ENCODE measurements around the gene DNAH3.
"Not testable (repeated sequence)": the region's sequence is repeated elsewhere in the genome, so short reads cannot be mapped to it uniquely, and the experiment has no call there.

Gene DNAH3, protein sequence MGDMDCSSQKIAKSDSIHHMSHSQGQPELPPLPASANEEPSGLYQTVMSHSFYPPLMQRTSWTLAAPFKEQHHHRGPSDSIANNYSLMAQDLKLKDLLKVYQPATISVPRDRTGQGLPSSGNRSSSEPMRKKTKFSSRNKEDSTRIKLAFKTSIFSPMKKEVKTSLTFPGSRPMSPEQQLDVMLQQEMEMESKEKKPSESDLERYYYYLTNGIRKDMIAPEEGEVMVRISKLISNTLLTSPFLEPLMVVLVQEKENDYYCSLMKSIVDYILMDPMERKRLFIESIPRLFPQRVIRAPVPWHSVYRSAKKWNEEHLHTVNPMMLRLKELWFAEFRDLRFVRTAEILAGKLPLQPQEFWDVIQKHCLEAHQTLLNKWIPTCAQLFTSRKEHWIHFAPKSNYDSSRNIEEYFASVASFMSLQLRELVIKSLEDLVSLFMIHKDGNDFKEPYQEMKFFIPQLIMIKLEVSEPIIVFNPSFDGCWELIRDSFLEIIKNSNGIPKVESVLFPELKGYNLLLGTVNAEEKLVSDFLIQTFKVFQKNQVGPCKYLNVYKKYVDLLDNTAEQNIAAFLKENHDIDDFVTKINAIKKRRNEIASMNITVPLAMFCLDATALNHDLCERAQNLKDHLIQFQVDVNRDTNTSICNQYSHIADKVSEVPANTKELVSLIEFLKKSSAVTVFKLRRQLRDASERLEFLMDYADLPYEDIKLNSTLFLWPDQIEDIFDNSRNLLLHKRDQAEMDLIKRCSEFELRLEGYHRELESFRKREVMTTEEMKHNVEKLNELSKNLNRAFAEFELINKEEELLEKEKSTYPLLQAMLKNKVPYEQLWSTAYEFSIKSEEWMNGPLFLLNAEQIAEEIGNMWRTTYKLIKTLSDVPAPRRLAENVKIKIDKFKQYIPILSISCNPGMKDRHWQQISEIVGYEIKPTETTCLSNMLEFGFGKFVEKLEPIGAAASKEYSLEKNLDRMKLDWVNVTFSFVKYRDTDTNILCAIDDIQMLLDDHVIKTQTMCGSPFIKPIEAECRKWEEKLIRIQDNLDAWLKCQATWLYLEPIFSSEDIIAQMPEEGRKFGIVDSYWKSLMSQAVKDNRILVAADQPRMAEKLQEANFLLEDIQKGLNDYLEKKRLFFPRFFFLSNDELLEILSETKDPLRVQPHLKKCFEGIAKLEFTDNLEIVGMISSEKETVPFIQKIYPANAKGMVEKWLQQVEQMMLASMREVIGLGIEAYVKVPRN (N-terminal part only)

GRCh38 chr16:21150375-21151001, at the start of gene DNAH3:
Gene DNAH3 (minus strand): TSS chr16:21150846. CDS start chr16:21150319, 527 bp downstream.
- DNase-seq: no peak

DNA sequence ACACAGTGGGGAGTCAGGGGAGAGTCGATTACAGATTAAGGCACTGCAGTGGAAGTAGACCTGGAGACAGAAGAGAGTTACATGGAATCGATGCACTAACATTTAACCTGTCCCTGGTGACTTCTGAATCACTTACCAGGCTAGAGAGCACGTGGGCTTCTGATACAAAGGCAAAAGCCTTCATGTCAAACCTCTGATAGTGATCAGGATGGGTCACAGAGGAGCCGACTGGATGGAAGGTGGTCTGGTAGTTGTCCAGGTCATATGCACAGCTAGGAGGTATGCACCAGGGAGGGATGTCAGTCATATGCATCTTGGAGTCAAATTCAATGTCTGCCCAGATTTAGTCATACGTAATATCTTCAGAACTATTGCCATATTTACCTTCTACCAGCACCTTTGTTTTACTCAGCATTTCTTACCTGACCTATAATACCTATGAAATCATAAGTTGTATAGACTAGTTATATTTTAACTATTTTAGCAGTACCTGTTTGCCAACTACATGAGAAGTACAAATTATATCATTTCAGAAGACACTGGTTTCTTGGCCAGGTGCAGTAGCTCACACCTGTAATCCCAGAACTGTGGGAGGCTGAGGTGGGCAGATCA, 49.1 kb upstream of the DNAH3 start:
- DNase-seq: no peak

DNA sequence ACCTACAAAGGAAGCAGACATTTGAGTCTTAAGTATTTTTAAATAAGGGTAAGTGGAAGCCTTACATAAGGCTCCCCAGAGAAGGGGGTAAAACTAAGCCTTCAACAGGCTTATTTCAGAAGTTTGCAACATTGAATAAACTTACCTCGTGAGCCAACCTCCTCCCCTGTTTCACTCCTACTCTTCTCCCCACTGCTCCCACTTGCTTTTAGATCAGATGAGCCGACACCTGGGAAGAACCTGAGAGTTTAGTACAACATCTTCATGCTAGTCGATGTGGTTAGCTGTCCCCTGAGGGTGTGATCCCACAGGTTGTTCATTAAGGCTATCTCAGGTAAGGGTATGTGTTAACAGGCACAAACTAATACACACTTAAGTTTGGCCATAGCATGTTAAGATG, 47.0 kb upstream of the DNAH3 start:
- no peak for DNase-seq

DNA sequence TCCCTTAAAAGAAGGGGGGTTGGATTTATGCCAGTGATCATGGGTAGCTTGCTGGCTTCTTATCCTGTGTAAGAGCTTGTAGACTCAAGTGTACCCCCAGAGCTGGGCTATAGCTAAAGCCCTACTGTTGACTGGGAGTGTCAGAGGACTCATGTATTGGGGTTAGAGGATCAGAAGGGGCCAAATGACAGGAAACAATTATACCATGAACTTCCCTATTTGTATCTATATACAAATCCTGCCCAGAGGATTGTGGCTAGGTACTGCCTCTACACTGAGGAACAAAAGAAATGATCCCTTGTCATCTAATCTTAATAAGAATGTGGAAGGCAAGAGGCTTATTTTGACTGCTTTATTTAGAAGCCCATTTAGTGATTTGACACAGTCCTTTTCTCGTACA, 46.5 kb upstream of the DNAH3 start:
- no peak for DNase-seq

GRCh38 chr16:21195330-21195729, 44.7 kb upstream of the DNAH3 start:
- DNase-seq: not testable (repeated sequence)

DNA sequence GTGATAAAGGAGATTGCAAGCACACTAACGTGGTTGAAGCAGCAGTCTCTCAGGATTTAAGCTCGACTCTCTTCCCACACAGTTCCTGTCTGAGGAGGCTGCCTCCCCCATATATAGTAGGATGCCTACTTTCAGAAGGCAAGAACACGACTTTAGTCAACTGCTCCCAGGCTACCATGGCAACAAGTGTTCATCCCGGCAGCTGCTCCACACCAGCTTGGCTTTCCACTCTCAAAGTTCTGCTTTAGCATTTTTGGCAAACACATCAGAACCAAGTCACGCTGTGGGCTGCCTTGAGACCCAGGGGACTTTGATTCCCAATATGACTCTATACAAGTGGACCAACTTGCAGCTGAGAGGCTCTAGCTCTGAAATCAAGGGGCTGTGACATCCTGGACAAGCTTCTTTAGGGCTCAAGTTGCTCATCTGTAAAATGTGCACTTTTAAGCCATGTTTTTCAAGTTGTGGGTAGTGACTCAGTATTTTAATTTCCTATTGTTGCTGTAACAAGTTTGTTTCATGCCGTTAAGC, 44.2 kb upstream of the DNAH3 start:
- DNase-seq: no peak

- DNase-seq: no peak
Observed at GRCh38 chr16:21192991-21193390, 42.3 kb upstream of the DNAH3 start.

DNA sequence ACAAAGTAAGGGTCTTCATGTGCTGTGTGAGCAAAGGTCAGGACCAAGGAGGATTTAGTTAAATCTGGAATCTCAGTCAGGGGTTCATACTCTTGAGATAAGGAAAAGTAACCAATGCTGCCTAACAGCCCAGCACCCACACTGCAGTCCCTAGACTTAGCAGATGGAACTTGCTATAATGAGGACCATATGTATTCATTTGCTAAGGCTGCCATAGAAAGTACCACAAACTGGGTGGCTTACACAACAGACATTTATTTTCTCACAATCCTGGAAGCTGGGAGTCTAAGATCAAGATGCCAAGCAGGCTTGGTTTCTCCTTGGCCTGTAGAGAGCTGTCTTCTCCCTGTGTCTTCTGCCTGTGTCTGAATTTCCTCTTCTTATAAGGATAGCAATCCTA, 40.0 kb upstream of the DNAH3 start:
- DNase-seq: no peak

- no peak for DNase-seq
Observed at GRCh38 chr16:21190013-21190412, 39.4 kb upstream of the DNAH3 start.

DNA sequence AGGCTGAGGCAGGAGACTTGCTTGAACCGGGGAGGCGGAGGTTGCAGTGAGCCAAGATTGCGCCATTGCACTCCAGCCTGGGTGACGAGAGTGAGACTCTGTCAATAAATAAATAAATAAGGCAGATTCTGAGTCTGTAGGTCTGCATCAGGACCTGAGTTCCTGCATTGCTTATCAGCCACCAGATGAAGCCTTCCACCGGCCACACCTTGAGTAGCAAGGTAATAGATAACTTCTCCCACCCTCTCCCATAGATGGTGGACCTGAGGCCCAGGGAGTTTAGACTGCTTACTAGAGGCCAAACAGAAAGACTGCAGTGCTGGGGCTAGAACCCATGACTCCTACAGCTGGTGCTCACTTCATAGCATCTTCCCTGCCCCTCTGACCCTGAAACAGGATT, 38.7 kb upstream of the DNAH3 start:
- DNase-seq: no peak

- no peak for DNase-seq
Observed at GRCh38 chr16:21186326-21186691, 35.7 kb upstream of the DNAH3 start.

DNA sequence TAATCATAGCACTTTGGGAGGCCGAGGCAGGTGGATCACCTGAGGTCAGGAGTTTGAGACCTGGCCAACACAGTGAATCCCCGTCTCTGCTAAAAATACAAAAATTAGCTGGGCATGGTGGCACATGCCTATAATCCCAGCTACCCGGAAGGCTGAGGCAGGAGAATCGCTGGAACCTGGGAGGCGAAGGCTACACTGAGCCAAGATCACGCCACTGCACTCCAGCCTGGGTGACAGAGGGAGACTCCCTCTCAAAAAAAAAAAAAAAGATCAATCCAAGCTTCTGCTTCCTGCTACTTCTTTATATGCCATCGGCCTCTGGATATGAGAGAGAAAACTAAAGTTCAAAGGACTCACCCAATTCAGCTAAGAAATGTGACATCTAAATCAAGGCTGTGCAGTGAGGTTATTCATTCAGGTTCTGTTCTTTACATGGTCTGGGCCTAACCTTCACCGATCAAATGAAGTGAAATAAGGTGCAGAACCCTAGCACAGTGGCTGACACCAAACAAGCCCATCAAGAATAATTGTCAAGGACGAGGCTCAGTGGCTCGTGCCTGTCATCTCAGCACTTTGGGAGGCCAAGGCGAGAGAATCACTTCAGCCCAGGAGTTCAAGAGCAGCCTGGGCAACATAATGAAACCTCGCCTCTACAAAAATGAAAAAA, 35.1 kb upstream of the DNAH3 start:
- no peak for DNase-seq

- no peak for DNase-seq
Observed at GRCh38 chr16:21184834-21185233, 34.2 kb upstream of the DNAH3 start.

DNA sequence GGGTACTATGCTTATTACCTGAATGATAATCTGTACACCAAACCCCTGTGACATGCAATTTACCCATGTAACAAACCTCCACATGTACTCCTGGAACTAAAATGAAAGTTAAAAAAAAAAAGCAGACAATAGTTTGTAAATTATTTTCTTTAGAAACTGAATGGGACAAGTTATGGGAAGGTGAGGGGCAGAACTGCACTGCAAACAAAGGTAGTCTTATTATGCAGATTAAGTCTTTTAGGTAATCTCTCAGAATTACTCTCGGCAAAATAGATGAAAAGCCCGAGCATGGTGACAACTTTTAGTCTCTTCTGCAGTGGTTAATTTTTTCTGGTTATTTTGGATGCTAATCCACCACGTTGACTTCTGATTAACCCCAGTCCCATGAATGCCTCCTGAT, 33.3 kb upstream of the DNAH3 start:
- DNase-seq: no peak

- no peak for DNase-seq
Observed at GRCh38 chr16:21179983-21180365, 29.3 kb upstream of the DNAH3 start.

DNA sequence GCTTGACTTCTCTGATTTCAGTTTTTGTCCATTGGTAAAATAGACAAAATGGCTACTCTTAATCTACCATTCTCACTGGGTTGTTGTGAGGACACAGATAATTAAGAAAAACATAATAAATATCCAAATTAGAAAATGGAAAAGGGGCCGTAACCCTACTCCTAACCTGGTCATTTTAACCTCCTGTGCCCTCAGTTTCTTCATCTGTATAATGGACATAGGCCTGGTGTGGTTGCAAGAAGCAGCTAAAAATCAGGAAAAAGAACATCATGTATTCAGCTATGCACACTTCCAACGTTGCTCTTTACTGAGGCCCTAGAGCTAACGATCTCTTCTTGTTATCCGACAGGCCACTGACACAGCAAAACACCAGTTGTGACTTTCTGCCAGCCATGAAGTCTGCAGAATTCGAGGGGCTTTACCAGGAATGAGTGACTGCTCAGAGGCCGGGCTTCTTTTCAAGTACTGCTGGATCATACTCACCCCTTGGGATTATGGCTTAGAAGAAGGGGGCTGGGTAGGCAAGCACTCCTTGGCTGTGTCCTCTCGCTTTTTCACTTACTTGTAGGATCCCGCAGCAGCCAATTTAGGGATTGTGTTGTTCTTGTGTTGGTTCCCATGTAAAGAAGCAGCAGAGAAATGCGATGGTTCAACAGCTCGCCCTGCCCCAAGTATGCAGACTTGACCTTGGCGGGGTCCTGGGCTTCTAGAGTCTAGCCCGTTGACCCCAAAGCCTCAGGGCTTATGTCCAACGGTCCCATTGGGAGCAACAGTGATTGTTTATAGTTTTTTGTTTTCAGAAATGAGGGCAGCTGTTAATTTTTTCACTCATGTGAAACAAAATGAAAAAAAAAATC, 28.7 kb upstream of the DNAH3 start:
- no peak for DNase-seq

GRCh38 chr16:21175397-21175796, 24.8 kb upstream of the DNAH3 start:
- DNase-seq: no peak

- no peak for DNase-seq
Observed at GRCh38 chr16:21172650-21173049, 22.0 kb upstream of the DNAH3 start.

DNA sequence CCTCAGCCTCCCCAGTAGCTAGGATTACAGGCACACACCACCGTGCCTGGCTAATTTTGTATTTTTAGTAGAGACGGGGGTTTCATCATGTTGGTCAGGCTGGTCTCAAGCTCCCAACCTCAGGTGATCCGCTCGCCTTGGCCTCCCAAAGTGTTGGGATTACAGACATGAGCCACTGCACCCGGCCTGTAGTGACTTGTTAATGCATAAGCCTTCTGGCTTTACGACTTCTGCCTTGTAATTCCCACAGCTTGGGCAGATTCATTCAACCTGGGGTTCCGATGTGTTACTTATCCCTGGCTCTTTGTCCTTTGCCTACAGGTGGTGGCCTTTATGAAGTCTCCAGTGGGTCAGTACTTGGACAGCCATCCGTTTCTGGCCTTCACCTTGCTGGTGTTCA, 19.5 kb upstream of the DNAH3 start:
- not testable (repeated sequence) for DNase-seq

- DNase-seq: no peak
Observed at GRCh38 chr16:21169249-21169981, 18.8 kb upstream of the DNAH3 start.
